H1 (cell line): ENCODE measurements around the gene CYP2J2. TPM values are rescaled to one million over a fixed set of nuclear protein-coding genes. Genes with fewer than 3 reads are reported as not detected.

Experiments used
- CTCF ChIA-PET: fragments of 300-600 bp; sonication (Branson Sonifier 250); formaldehyde crosslinking; loops from one replicate; lab custom pipeline; 2021; ENCODE audit not compliant: partially characterized antibody; lab: Charles Lee
- POLR2A ChIA-PET: fragments of 300-600 bp; sonication (Branson Sonifier 250); formaldehyde crosslinking; loops from one replicate; lab custom pipeline; 2021; ENCODE audit warnings: inconsistent platforms; ENCODE audit not compliant: partially characterized antibody; lab: Charles Lee
- DNase-seq, 2 experiments: peaks; one replicate each; pipeline versions ENCODE4 v3.0.0 to v3.0.0-alpha.2; 2010 to 2022; ENCODE audit warnings: low spot score in 2 of 2, low read depth in 1 of 2, mixed read lengths in 1 of 2
- FAIRE-seq: peaks from 2 replicates; lab custom pipeline; 2011; peaks lifted over from hg19 to GRCh38; lab: Jason Lieb, UNC
- H2AFZ ChIP-seq: 2 replicates; pipeline ENCODE4 v1.8.1; 2012; ENCODE audit warnings: low read length, inconsistent platforms
- H2AK5ac ChIP-seq: 2 replicates; pipeline ENCODE4 v1.6.1; 2013; ENCODE audit warnings: low read depth, low read length
- H2BK120ac ChIP-seq: replicated peaks from 2 replicates; pipeline ENCODE3; 2013; ENCODE audit warnings: low read depth, low read length, inconsistent platforms
- H2BK12ac ChIP-seq: 2 replicates; pipeline ENCODE4 v1.6.1; 2013; ENCODE audit warnings: low read depth, low read length
- H2BK15ac ChIP-seq: 2 replicates; pipeline ENCODE4 v1.6.1; 2013; ENCODE audit warnings: low read length
- H2BK20ac ChIP-seq: 2 replicates; pipeline ENCODE4 v1.6.1; 2013; ENCODE audit warnings: low read length
- H2BK5ac ChIP-seq: 2 replicates; pipeline ENCODE4 v1.6.1; 2013; ENCODE audit warnings: low read depth, low read length
- H3K14ac ChIP-seq: 2 replicates; pipeline ENCODE4 v1.6.1; 2013; ENCODE audit warnings: inconsistent platforms; ENCODE audit not compliant: insufficient read length
- H3K18ac ChIP-seq: 2 replicates; pipeline ENCODE4 v1.6.1; 2013; ENCODE audit warnings: low read length; ENCODE audit errors: extremely low read depth
- H3K23ac ChIP-seq: 2 replicates; pipeline ENCODE4 v1.6.1; 2013; ENCODE audit warnings: inconsistent platforms; ENCODE audit not compliant: insufficient read length
- H3K23me2 ChIP-seq: 2 replicates; pipeline ENCODE4 v1.6.1; 2013; ENCODE audit warnings: low read depth, low read length
- H3K27ac ChIP-seq: 2 replicates; pipeline ENCODE4 v1.6.1; 2011; ENCODE audit warnings: low read depth, low read length, inconsistent platforms
- H3K27me3 ChIP-seq, 4 experiments: replicated peaks in 1 of 4; 1 replicate in 1 of 4; 2 replicates in 3 of 4; pipeline versions ENCODE4 v1.6.1 to v1.8.1; 2011 to 2013; ENCODE audit warnings: low read length in 3 of 4, mild to moderate bottlenecking in 3 of 4, inconsistent platforms in 2 of 4, mixed read lengths in 2 of 4, moderate library complexity in 1 of 4; ENCODE audit not compliant: control insufficient read depth in 3 of 4, insufficient read depth in 3 of 4; ENCODE audit errors: extremely low read depth in 1 of 4
- H3K36me3 ChIP-seq, 4 experiments: 2 replicates each; pipeline versions ENCODE4 v1.6.1 to v1.8.1; 2011 to 2013; ENCODE audit warnings: mild to moderate bottlenecking in 4 of 4, low read length in 3 of 4, moderate library complexity in 2 of 4, control low read depth in 1 of 4, inconsistent platforms in 1 of 4; ENCODE audit not compliant: insufficient read depth in 4 of 4, control insufficient read depth in 2 of 4
- H3K4ac ChIP-seq: replicated peaks from 2 replicates; pipeline ENCODE3; 2013; ENCODE audit warnings: low read length, low read depth, mixed read lengths, inconsistent platforms; ENCODE audit not compliant: insufficient read length
- H3K4me1 ChIP-seq, 4 experiments: replicated peaks in 1 of 4; 1 replicate in 1 of 4; 2 replicates in 3 of 4; pipeline versions ENCODE4 v1.6.1 to v1.8.1; 2011 to 2013; ENCODE audit warnings: low read length in 3 of 4, inconsistent platforms in 2 of 4, mixed read lengths in 1 of 4; ENCODE audit not compliant: insufficient read depth in 4 of 4, control insufficient read depth in 3 of 4
- H3K4me2 ChIP-seq, 2 experiments: 2 replicates each; pipeline versions ENCODE4 v1.6.1 to v1.8.1; 2011 to 2013; ENCODE audit warnings: low read depth in 2 of 2, low read length in 2 of 2, control low read depth in 1 of 2, inconsistent platforms in 1 of 2, mild to moderate bottlenecking in 1 of 2; ENCODE audit not compliant: insufficient read depth in 1 of 2
- H3K4me3 ChIP-seq, 4 experiments: fragments of 200-600, 300-600 bp in 1 of 4; sonication (generic), shearing (Covaris generic), sonication (Bioruptor Twin) in 1 of 4; 2 replicates each; pipeline versions ENCODE4 v1.5.1 to v1.8.1; 2011 to 2016; ENCODE audit warnings: low read length in 4 of 4, low read depth in 3 of 4, control low read depth in 2 of 4, inconsistent platforms in 2 of 4, mild to moderate bottlenecking in 2 of 4, mixed read lengths in 1 of 4, moderate library complexity in 1 of 4; ENCODE audit not compliant: insufficient read depth in 2 of 4; ENCODE audit errors: extremely low read depth in 1 of 4
- H3K56ac ChIP-seq: replicated peaks from 2 replicates; pipeline ENCODE3; 2013; ENCODE audit warnings: low read depth, mild to moderate bottlenecking, mixed read lengths, low read length, inconsistent platforms; ENCODE audit not compliant: insufficient read length
- H3K79me1 ChIP-seq: 2 replicates; pipeline ENCODE4 v1.6.1; 2013; ENCODE audit warnings: low read depth, low read length, control low read depth
- H3K79me2 ChIP-seq, 2 experiments: 2 replicates each; pipeline versions ENCODE4 v1.6.1 to v1.8.1; 2012 to 2013; ENCODE audit warnings: low read length in 2 of 2, mild to moderate bottlenecking in 2 of 2, inconsistent platforms in 1 of 2; ENCODE audit not compliant: insufficient read depth in 2 of 2, control insufficient read depth in 1 of 2
- H3K9ac ChIP-seq, 4 experiments: replicated peaks in 1 of 4; 1 replicate in 1 of 4; 2 replicates in 3 of 4; pipeline versions ENCODE4 v1.6.1 to v1.8.1; 2011 to 2013; ENCODE audit warnings: low read depth in 3 of 4, low read length in 3 of 4, control low read depth in 2 of 4, mild to moderate bottlenecking in 2 of 4, moderate library complexity in 2 of 4, inconsistent platforms in 1 of 4; ENCODE audit errors: extremely low read depth in 1 of 4
- H3K9me3 ChIP-seq, 2 experiments: 2 replicates each; pipeline versions ENCODE4 v1.6.1 to v1.8.1; 2012 to 2013; ENCODE audit warnings: mild to moderate bottlenecking in 2 of 2, moderate library complexity in 2 of 2, control low read depth in 1 of 2, inconsistent platforms in 1 of 2, low read depth in 1 of 2, low read length in 1 of 2, mixed read lengths in 1 of 2; ENCODE audit not compliant: insufficient read depth in 2 of 2
- H4K20me1 ChIP-seq, 2 experiments: replicated peaks in 1 of 2; 2 replicates each; pipeline versions ENCODE3 to v1.8.1; 2011 to 2013; ENCODE audit warnings: inconsistent platforms in 2 of 2, low read length in 2 of 2, mild to moderate bottlenecking in 1 of 2; ENCODE audit not compliant: insufficient read depth in 2 of 2, control insufficient read depth in 1 of 2
- H4K5ac ChIP-seq: 2 replicates; pipeline ENCODE4 v1.6.1; 2013; ENCODE audit warnings: low read length, low read depth, mixed read lengths, inconsistent platforms; ENCODE audit not compliant: insufficient read length
- H4K8ac ChIP-seq: 2 replicates; pipeline ENCODE4 v1.8.0; 2013; ENCODE audit warnings: mild to moderate bottlenecking, moderate library complexity, low read length, inconsistent platforms; ENCODE audit not compliant: insufficient read depth; ENCODE audit errors: extremely low read depth
- H4K91ac ChIP-seq: replicated peaks from 2 replicates; pipeline ENCODE3; 2013; ENCODE audit warnings: low read length, mixed read lengths, inconsistent platforms; ENCODE audit not compliant: insufficient read length
- ASH2L ChIP-seq: fragments of 200-600, 300-600 bp; sonication (generic); IDR thresholded peaks from one replicate; pipeline ENCODE4 v1.7.1; 2017; ENCODE audit warnings: low read length
- BACH1 ChIP-seq: IDR thresholded peaks from 2 replicates; pipeline ENCODE4 v1.6.1; 2012; ENCODE audit warnings: low read length, improper control_type of control experiment
- CBX8 ChIP-seq: fragments of 300-800, 300-1000 bp; sonication (generic); IDR thresholded peaks from 2 replicates; pipeline ENCODE4 v1.7.1; 2016; ENCODE audit warnings: low read depth, low read length, borderline replicate concordance
- CHD1 ChIP-seq: IDR thresholded peaks from 2 replicates; pipeline ENCODE4 v1.6.1; 2012; ENCODE audit warnings: low read depth, low read length, improper control_type of control experiment
- E2F6 ChIP-seq: IDR thresholded peaks from 2 replicates; pipeline ENCODE4 v1.6.1; 2012; ENCODE audit warnings: inconsistent platforms
- KDM5A ChIP-seq: fragments of 200-600 bp; IDR thresholded peaks from 2 replicates; pipeline ENCODE4 v1.7.1; 2012; ENCODE audit warnings: mild to moderate bottlenecking, low read length, inconsistent platforms, mixed read lengths
- MAFK ChIP-seq: IDR thresholded peaks from 2 replicates; pipeline ENCODE4 v1.6.1; 2012; ENCODE audit warnings: low read depth, mild to moderate bottlenecking, improper control_type of control experiment, low read length
- POLR2AphosphoS5 ChIP-seq: IDR thresholded peaks from 2 replicates; pipeline ENCODE4 v1.6.1; 2011; ENCODE audit warnings: low read depth, low read length
- SIN3A ChIP-seq, 2 experiments: IDR thresholded peaks in 1 of 2; conservative IDR thresholded peaks in 1 of 2; 2 replicates each; pipeline ENCODE4 v1.6.1; 2011 to 2012; ENCODE audit warnings: low read length in 2 of 2, improper control_type of control experiment in 1 of 2, low read depth in 1 of 2, mild to moderate bottlenecking in 1 of 2
- TCF12 ChIP-seq: IDR thresholded peaks from 2 replicates; pipeline ENCODE4 v1.6.1; 2011; ENCODE audit warnings: low read depth, mild to moderate bottlenecking, low read length
- WGBS, 2 experiments: shearing (Covaris generic) in 1 of 2; methylation state at CpG; one replicate each; pipeline versions ENCODE4 v1.1.6 to v1.1.7; 2013 to 2015; ENCODE audit warnings: low lambda C conversion rate in 2 of 2, mixed read lengths in 2 of 2, inconsistent platforms in 1 of 2, low coverage in 1 of 2, missing lambda C conversion rate in 1 of 2; ENCODE audit not compliant: insufficient replicate concordance in 2 of 2, insufficient coverage in 1 of 2, insufficient read length in 1 of 2; ENCODE audit errors: extremely low coverage in 1 of 2, missing lambda C conversion rate in 1 of 2; 5-methylcytosine and 5-hydroxymethylcytosine counted together
- polyA plus RNA-seq, 7 experiments: library from polyadenylated mRNA; depleted of rRNA in 3 of 7; stranded (reverse) in 5 of 7; unstranded in 2 of 7; fragments of >200 nt in 5 of 7; fragments of 200-250 nt in 2 of 7; gene quantifications; 1 replicate in 5 of 7; 2 replicates in 1 of 7; 4 replicates in 1 of 7; pipeline versions ENCODE4 v1.2.1 to v1.2.3, GENCODE V29; 2011 to 2013; ENCODE audit warnings: missing spikeins in 2 of 7, mixed read lengths in 2 of 7
- total RNA-seq: library from RNA; stranded (reverse); fragmentation: NEBNext Ultra II Directional; extraction: Animal tissue kit (Norgen Biotek cat#: 25700); gene quantifications from 2 replicates; pipeline ENCODE4 v1.2.1, GENCODE V29; 2021

The CYP2J2 gene
- total and polyA plus RNA-seq, 2 of the 8 experiments (the other 6 are each of a cell fraction or from before 2014, with no cell fraction given): 0.59 to 2.1 TPM

DNA sequence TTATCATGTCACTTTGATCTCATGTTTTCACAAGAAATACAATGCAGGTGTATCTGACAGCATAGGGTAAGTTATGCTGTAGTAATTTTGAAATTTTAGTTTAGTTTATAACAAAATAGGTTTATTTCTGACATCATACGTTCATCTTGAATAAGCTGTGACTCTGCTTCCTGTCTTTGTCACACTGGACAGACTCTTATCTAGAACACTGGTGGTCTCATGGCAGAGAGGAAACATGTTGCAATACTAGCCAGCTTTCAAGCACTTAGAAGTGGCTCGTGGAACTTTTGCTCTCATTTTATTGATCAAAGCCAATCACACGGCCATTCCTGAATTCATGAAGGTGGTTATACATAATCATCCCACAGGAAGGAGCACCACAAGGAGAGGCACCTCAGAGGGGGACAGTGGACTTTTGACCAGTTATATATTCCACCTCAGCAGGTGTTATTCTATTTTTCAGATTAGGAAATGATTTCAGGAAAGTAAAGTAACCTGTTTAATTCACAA, 46.5 kb downstream of the CYP2J2 start:
- POLR2A ChIA-PET: interaction anchor here (1.5 kb wide), 1 partner anchor 14 kb away, joined by 3 read pairs; no protein-coding TSS in a partner anchor

More for the DNA sequence above, 46.5 kb downstream of the CYP2J2 start:
- Histone ChIP-seq H2AFZ (no peak overlapping the region), H3K4me1 (no peaks in the 10 kb centered on the region), H3K18ac (no peak overlapping the region), H3K9me3 (no peaks in the 10 kb centered on the region), H3K23me2 (no peaks in the 10 kb centered on the region), H3K9ac (no peak overlapping the region), H2BK120ac (no peak overlapping the region), H3K27ac (no peak overlapping the region), H2BK20ac (no peak overlapping the region), H2BK5ac (no peak overlapping the region), H3K23ac (no peak overlapping the region), H4K8ac (no peak overlapping the region), H2AK5ac (no peak overlapping the region), H3K27me3 (no peaks in the 10 kb centered on the region), H3K79me1 (no peaks in the 10 kb centered on the region), H3K36me3 (no peaks in the 10 kb centered on the region), H3K4me3 (no peak overlapping the region), H3K4ac (no peak overlapping the region), H2BK15ac (no peak overlapping the region), H3K4me2 (no peak overlapping the region), H4K91ac (no peak overlapping the region), H4K20me1 (no peaks in the 10 kb centered on the region), H3K56ac (no peak overlapping the region), H3K79me2 (no peaks in the 10 kb centered on the region), H2BK12ac (no peak overlapping the region), H3K14ac (no peak overlapping the region), H4K5ac (no peak overlapping the region)
- DNase-seq (no peak), FAIRE-seq (no peak)
- CTCF ChIA-PET: interaction anchor here (0.8 to 14.4 kb wide), 18 partner anchors 9 to 100 kb away, joined by 3 to 323 read pairs (median 6); no protein-coding TSS in a partner anchor
- no peak for TF ChIP-seq KDM5A
- TF ChIP-seq BACH1: no peak
- TF ChIP-seq ASH2L: no peak
- no peak for TF ChIP-seq CBX8
- TF ChIP-seq CHD1: no peak
- TF ChIP-seq MAFK: no peak
- no peak for TF ChIP-seq SIN3A (conservative IDR thresholded peaks at IDR 0.05 in 1 of 2, IDR thresholded peaks at IDR 0.05 in 1 of 2; ENCODE audit: low read depth in 1 of 2, low read length in 2 of 2)
- no peak for TF ChIP-seq TCF12
- TF ChIP-seq POLR2AphosphoS5: no peak
- TF ChIP-seq E2F6: no peak
- WGBS, 2 experiments: 92% methylated on average over 3 of the region's 3 CpGs; no CpG with 5 or more reads in 1 of the 2 experiments
